Measurements from ENCODE around the gene DIP2B.

DIP2B gene

GRCh38 chr12:50566066-50566465 lies 61.3 kb downstream of the DIP2B start:
- Histone ChIP-seq H3F3A (ENCODE audit: insufficient read depth) (no peaks in the 10 kb centered on the region), H3K27me3 (ENCODE audit: low read length) (no peaks in the 10 kb centered on the region), H3K36me3 (ENCODE audit: low read length) (no peaks in the 10 kb centered on the region), H3K27ac (ENCODE audit: low read depth, low read length) (no peak overlapping the region), H3K9me2 (replicated peaks; ENCODE audit: insufficient read depth, low read length) (no peaks in the 10 kb centered on the region), H3K9me3 (ENCODE audit: insufficient read depth, low read length) (no peaks in the 10 kb centered on the region), H2AFZ (ENCODE audit: low read depth, low read length, severe bottlenecking) (no peak overlapping the region), H4K20me1 (ENCODE audit: low read depth, low read length) (peaks cover 4% of the 10 kb centered on the region; the same call in 1 of the 2 replicates), H3K4me2 (ENCODE audit: low read depth, low read length, poor library complexity, severe bottlenecking) (no peak overlapping the region), H3K79me2 (ENCODE audit: insufficient read depth, low read length) (peaks cover 12% of the 10 kb centered on the region; the same call in 1 of the 2 replicates), H3K9ac (ENCODE audit: low read length) (no peak overlapping the region), H3K4me3 (ENCODE audit: insufficient read depth, low read length, poor library complexity, severe bottlenecking) (no peak overlapping the region)
- TF ChIP-seq EZH2phosphoT487 (conservative IDR thresholded peaks at IDR 0.05; ENCODE audit: low read length) (no peak), CTCF (IDR thresholded peaks at IDR 0.05; ENCODE audit: insufficient read depth, low read length, poor library complexity, severe bottlenecking) (no peak)

GRCh38 chr12:50567926-50568325 lies 63.1 kb downstream of the DIP2B start:
- Histone ChIP-seq H3K27ac (ENCODE audit: low read depth, low read length) (no peak overlapping the region), H3K79me2 (ENCODE audit: insufficient read depth, low read length) (peaks cover 6% of the 10 kb centered on the region; the same call in 1 of the 2 replicates), H2AFZ (ENCODE audit: low read depth, low read length, severe bottlenecking) (no peak overlapping the region), H3K4me2 (ENCODE audit: low read depth, low read length, poor library complexity, severe bottlenecking) (no peak overlapping the region), H3K9me3 (ENCODE audit: insufficient read depth, low read length) (no peaks in the 10 kb centered on the region), H3F3A (ENCODE audit: insufficient read depth) (no peaks in the 10 kb centered on the region), H3K27me3 (ENCODE audit: low read length) (no peaks in the 10 kb centered on the region), H3K4me3 (ENCODE audit: insufficient read depth, low read length, poor library complexity, severe bottlenecking) (no peak overlapping the region), H4K20me1 (ENCODE audit: low read depth, low read length) (no peaks in the 10 kb centered on the region), H3K36me3 (ENCODE audit: low read length) (no peaks in the 10 kb centered on the region), H3K9ac (ENCODE audit: low read length) (no peak overlapping the region), H3K9me2 (replicated peaks; ENCODE audit: insufficient read depth, low read length) (no peaks in the 10 kb centered on the region)
- no peak for TF ChIP-seq EZH2phosphoT487 (conservative IDR thresholded peaks at IDR 0.05; ENCODE audit: low read length)
- no peak for TF ChIP-seq CTCF (IDR thresholded peaks at IDR 0.05; ENCODE audit: insufficient read depth, low read length, poor library complexity, severe bottlenecking)

GRCh38 chr12:50568338-50569091 lies 63.7 kb downstream of the DIP2B start:
- Histone ChIP-seq H3K4me3 (ENCODE audit: insufficient read depth, low read length, poor library complexity, severe bottlenecking) (no peak overlapping the region), H3K9me2 (replicated peaks; ENCODE audit: insufficient read depth, low read length) (no peaks in the 10 kb centered on the region), H3K27me3 (ENCODE audit: low read length) (no peaks in the 10 kb centered on the region), H2AFZ (ENCODE audit: low read depth, low read length, severe bottlenecking) (no peak overlapping the region), H3K4me2 (ENCODE audit: low read depth, low read length, poor library complexity, severe bottlenecking) (no peak overlapping the region), H3K79me2 (ENCODE audit: insufficient read depth, low read length) (peaks cover 6% of the 10 kb centered on the region; the same call in 1 of the 2 replicates), H3K9me3 (ENCODE audit: insufficient read depth, low read length) (no peaks in the 10 kb centered on the region), H3K27ac (ENCODE audit: low read depth, low read length) (no peak overlapping the region), H3F3A (ENCODE audit: insufficient read depth) (no peaks in the 10 kb centered on the region), H3K9ac (ENCODE audit: low read length) (no peak overlapping the region), H4K20me1 (ENCODE audit: low read depth, low read length) (no peaks in the 10 kb centered on the region), H3K36me3 (ENCODE audit: low read length) (no peaks in the 10 kb centered on the region)
- no peak for TF ChIP-seq EZH2phosphoT487 (conservative IDR thresholded peaks at IDR 0.05; ENCODE audit: low read length)
- no peak for TF ChIP-seq CTCF (IDR thresholded peaks at IDR 0.05; ENCODE audit: insufficient read depth, low read length, poor library complexity, severe bottlenecking)

Data from SU-DHL-6 (cell line).